Stimulated activated naive B cell treated with anti-CD40 and anti-IgM and Interleukin-4, amounts not matched to agents 10 μg/mL and 1 μg/mL and 100 μg/mL, for 72 hours (primary cell): ENCODE results near the gene PRKN.

Experiments used
- ATAC-seq, 2 donors: fragments of 150-1000 bp; cut with Tn5 transposase; replicated peaks; 2 replicates each; pipeline ENCODE4 v1.10.0; 2021; ENCODE audit warnings: moderate library complexity in 1 of 2
- DNase-seq: peaks from one replicate; pipeline ENCODE4 v3.0.0; 2021
- H3K27ac Mint-ChIP-seq: one replicate; pipeline ENCODE4 v1.8.0; 2022; ENCODE audit warnings: mild to moderate bottlenecking, mixed read lengths
- H3K27me3 Mint-ChIP-seq, 2 donors: one replicate each; pipeline ENCODE4 v1.8.0; 2022; ENCODE audit warnings: mixed read lengths in 2 of 2
- H3K36me3 Mint-ChIP-seq, 2 donors: one replicate each; pipeline ENCODE4 v1.8.0; 2022; ENCODE audit warnings: mixed read lengths in 2 of 2, mild to moderate bottlenecking in 1 of 2
- H3K4me1 Mint-ChIP-seq, 2 donors: one replicate each; pipeline ENCODE4 v1.8.0; 2022; ENCODE audit warnings: mixed read lengths in 2 of 2, mild to moderate bottlenecking in 1 of 2
- H3K4me3 Mint-ChIP-seq, 2 donors: one replicate each; pipeline ENCODE4 v1.8.0; 2022; ENCODE audit warnings: mild to moderate bottlenecking in 2 of 2, mixed read lengths in 2 of 2, moderate library complexity in 1 of 2
- H3K9me3 Mint-ChIP-seq, 2 donors: one replicate each; pipeline ENCODE4 v1.8.0; 2022; ENCODE audit warnings: mixed read lengths in 2 of 2, mild to moderate bottlenecking in 1 of 2

Gene PRKN

GRCh38 chr6:162726947-162727321 lies 632 bp downstream of the PRKN start:
- Mint-ChIP-seq H3K4me1 (peaks cover 3 to 12% of the 10 kb centered on the region in 2 donors), H3K9me3 (peaks cover 0 to 3% of the 10 kb centered on the region in 2 donors), H3K27me3 (peaks cover 0 to 5% of the 10 kb centered on the region in 2 donors), H3K4me3 (peak overlapping the region; percentile 95), H3K27ac (peak overlapping the region; percentile 94), H3K36me3 (no peaks in the 10 kb centered on the region)
- peak; percentile 5 to 20 for ATAC-seq
- DNase-seq: no peak

- Mint-ChIP-seq H3K27me3 (peaks cover 0 to 5% of the 10 kb centered on the region in 2 donors), H3K27ac (no peak overlapping the region), H3K4me3 (no peak overlapping the region)
Observed at GRCh38 chr6:162722633-162723032, 4.9 kb downstream of the PRKN start.

GRCh38 chr6:162722226-162722625 lies 5.3 kb downstream of the PRKN start:
- no peak for ATAC-seq

More at GRCh38 chr6:162722633-162723032, 4.9 kb downstream of the PRKN start:
- Mint-ChIP-seq H3K4me1 (peaks cover 3 to 7% of the 10 kb centered on the region in 2 donors), H3K9me3 (no peaks in the 10 kb centered on the region), H3K36me3 (no peaks in the 10 kb centered on the region)
- ATAC-seq: no peak
- DNase-seq: no peak

GRCh38 chr6:162721404-162721687 lies 6.2 kb downstream of the PRKN start:
- H3K4me1 Mint-ChIP-seq: peaks cover 0 to 2% of the 10 kb centered on the region in 2 donors
- peaks cover 0 to 6% of the 10 kb centered on the region in 2 donors for H3K36me3 Mint-ChIP-seq
- H3K9me3 Mint-ChIP-seq: peaks cover 5 to 6% of the 10 kb centered on the region in 2 donors
- H3K4me3 Mint-ChIP-seq: no peak overlapping the region
- H3K27me3 Mint-ChIP-seq: peaks cover 0 to 5% of the 10 kb centered on the region in 2 donors
- no peak for ATAC-seq
- H3K27ac Mint-ChIP-seq: no peak overlapping the region
- no peak for DNase-seq

More at GRCh38 chr6:162722226-162722625, 5.3 kb downstream of the PRKN start:
- Mint-ChIP-seq H3K4me1 (peaks cover 3 to 7% of the 10 kb centered on the region in 2 donors), H3K4me3 (no peak overlapping the region), H3K9me3 (no peaks in the 10 kb centered on the region), H3K27ac (no peak overlapping the region), H3K27me3 (peaks cover 0 to 5% of the 10 kb centered on the region in 2 donors), H3K36me3 (no peaks in the 10 kb centered on the region)
- no peak for DNase-seq

- H3K4me1 Mint-ChIP-seq: peaks cover 0 to 2% of the 10 kb centered on the region in 2 donors
- H3K9me3 Mint-ChIP-seq: peaks cover 5 to 10% of the 10 kb centered on the region in 2 donors
- H3K4me3 Mint-ChIP-seq: no peak overlapping the region
- ATAC-seq: no peak
- H3K36me3 Mint-ChIP-seq: peaks cover 0 to 6% of the 10 kb centered on the region in 2 donors
- peaks cover 0 to 5% of the 10 kb centered on the region in 2 donors for H3K27me3 Mint-ChIP-seq
- H3K27ac Mint-ChIP-seq: no peak overlapping the region
- no peak for DNase-seq
Observed at GRCh38 chr6:162719528-162719927, 8.0 kb downstream of the PRKN start.

- peaks cover 5 to 13% of the 10 kb centered on the region in 2 donors for H3K9me3 Mint-ChIP-seq
- DNase-seq: no peak
- no peak overlapping the region for H3K4me3 Mint-ChIP-seq
- peaks cover 7 to 8% of the 10 kb centered on the region in 2 donors for H3K4me1 Mint-ChIP-seq
- no peak overlapping the region for H3K27ac Mint-ChIP-seq
- H3K27me3 Mint-ChIP-seq: no peaks in the 10 kb centered on the region
- H3K36me3 Mint-ChIP-seq: peaks cover 0 to 9% of the 10 kb centered on the region in 2 donors
- no peak for ATAC-seq
Observed at GRCh38 chr6:162715601-162716000, 12.0 kb downstream of the PRKN start.

GRCh38 chr6:162713974-162714780 lies 13.4 kb downstream of the PRKN start:
- Mint-ChIP-seq H3K27me3 (no peaks in the 10 kb centered on the region), H3K4me1 (peaks cover 7 to 8% of the 10 kb centered on the region in 2 donors), H3K4me3 (no peak overlapping the region), H3K9me3 (peaks cover 5 to 13% of the 10 kb centered on the region in 2 donors), H3K27ac (no peak overlapping the region), H3K36me3 (peaks cover 0 to 9% of the 10 kb centered on the region in 2 donors)
- ATAC-seq (no peak), DNase-seq (no peak)

- H3K27me3 Mint-ChIP-seq: no peaks in the 10 kb centered on the region
- peak; percentile 55 to 70 for ATAC-seq
- H3K36me3 Mint-ChIP-seq: peaks cover 0 to 9% of the 10 kb centered on the region in 2 donors
- peaks cover 5 to 13% of the 10 kb centered on the region in 2 donors for H3K9me3 Mint-ChIP-seq
- no peak for DNase-seq
- no peak overlapping the region for H3K27ac Mint-ChIP-seq
- peaks cover 7 to 8% of the 10 kb centered on the region in 2 donors for H3K4me1 Mint-ChIP-seq
- no peak overlapping the region for H3K4me3 Mint-ChIP-seq
Observed at GRCh38 chr6:162712694-162713093, 14.9 kb downstream of the PRKN start.

- no peak overlapping the region for H3K27ac Mint-ChIP-seq
- H3K9me3 Mint-ChIP-seq: peaks cover 0 to 7% of the 10 kb centered on the region in 2 donors
- DNase-seq (no peak), ATAC-seq (no peak)
- peaks cover 0 to 3% of the 10 kb centered on the region in 2 donors for H3K36me3 Mint-ChIP-seq
- H3K4me1 Mint-ChIP-seq: peaks cover 6 to 11% of the 10 kb centered on the region in 2 donors
- H3K27me3 Mint-ChIP-seq: no peaks in the 10 kb centered on the region
- H3K4me3 Mint-ChIP-seq: no peak overlapping the region
Observed at GRCh38 chr6:162711376-162711775, 16.2 kb downstream of the PRKN start.

GRCh38 chr6:162710936-162711335 lies 16.6 kb downstream of the PRKN start:
- peaks cover 6 to 16% of the 10 kb centered on the region in 2 donors for H3K4me1 Mint-ChIP-seq
- peaks cover 0 to 3% of the 10 kb centered on the region in 2 donors for H3K36me3 Mint-ChIP-seq
- H3K27ac Mint-ChIP-seq: no peak overlapping the region
- ATAC-seq (no peak), DNase-seq (no peak)
- no peak overlapping the region for H3K4me3 Mint-ChIP-seq
- peaks cover 0 to 7% of the 10 kb centered on the region in 2 donors for H3K9me3 Mint-ChIP-seq
- H3K27me3 Mint-ChIP-seq: no peaks in the 10 kb centered on the region

GRCh38 chr6:162710419-162710818 lies 17.1 kb downstream of the PRKN start:
- no peaks in the 10 kb centered on the region for H3K27me3 Mint-ChIP-seq
- DNase-seq: no peak
- H3K4me3 Mint-ChIP-seq: no peak overlapping the region
- peaks cover 6 to 16% of the 10 kb centered on the region in 2 donors for H3K4me1 Mint-ChIP-seq
- no peak for ATAC-seq
- H3K9me3 Mint-ChIP-seq: peaks cover 0 to 3% of the 10 kb centered on the region in 2 donors
- no peak overlapping the region for H3K27ac Mint-ChIP-seq
- peaks cover 0 to 3% of the 10 kb centered on the region in 2 donors for H3K36me3 Mint-ChIP-seq

- H3K27me3 Mint-ChIP-seq: no peaks in the 10 kb centered on the region
- peaks cover 0 to 3% of the 10 kb centered on the region in 2 donors for H3K9me3 Mint-ChIP-seq
- peaks cover 6 to 16% of the 10 kb centered on the region in 2 donors for H3K4me1 Mint-ChIP-seq
- no peak overlapping the region for H3K27ac Mint-ChIP-seq
- no peak overlapping the region for H3K4me3 Mint-ChIP-seq
- DNase-seq (no peak), ATAC-seq (no peak)
- peaks cover 0 to 3% of the 10 kb centered on the region in 2 donors for H3K36me3 Mint-ChIP-seq
Observed at GRCh38 chr6:162709431-162709830, 18.1 kb downstream of the PRKN start.

- ATAC-seq (no peak), DNase-seq (no peak)
- no peaks in the 10 kb centered on the region for H3K27me3 Mint-ChIP-seq
- H3K36me3 Mint-ChIP-seq: peaks cover 0 to 3% of the 10 kb centered on the region in 2 donors
- H3K9me3 Mint-ChIP-seq: peaks cover 0 to 3% of the 10 kb centered on the region in 2 donors
- no peak overlapping the region for H3K27ac Mint-ChIP-seq
- peaks cover 6 to 16% of the 10 kb centered on the region in 2 donors for H3K4me1 Mint-ChIP-seq
- H3K4me3 Mint-ChIP-seq: no peak overlapping the region
Observed at GRCh38 chr6:162708971-162709370, 18.6 kb downstream of the PRKN start.

- DNase-seq: no peak
- peaks cover 2 to 7% of the 10 kb centered on the region in 2 donors for H3K4me1 Mint-ChIP-seq
- H3K4me3 Mint-ChIP-seq: peak overlapping the region in 1 of 2 donors; percentile 59
- no peak overlapping the region for H3K27ac Mint-ChIP-seq
- no peaks in the 10 kb centered on the region for H3K27me3 Mint-ChIP-seq
- H3K9me3 Mint-ChIP-seq: no peaks in the 10 kb centered on the region
- no peaks in the 10 kb centered on the region for H3K36me3 Mint-ChIP-seq
- ATAC-seq: no peak
Observed at GRCh38 chr6:162706232-162706631, 21.3 kb downstream of the PRKN start.

- no peak for DNase-seq
- no peak overlapping the region for H3K27ac Mint-ChIP-seq
- H3K36me3 Mint-ChIP-seq: no peaks in the 10 kb centered on the region
- peaks cover 2 to 7% of the 10 kb centered on the region in 2 donors for H3K4me1 Mint-ChIP-seq
- H3K4me3 Mint-ChIP-seq: no peak overlapping the region
- no peak for ATAC-seq
- H3K27me3 Mint-ChIP-seq: no peaks in the 10 kb centered on the region
- no peaks in the 10 kb centered on the region for H3K9me3 Mint-ChIP-seq
Observed at GRCh38 chr6:162705736-162706135, 21.8 kb downstream of the PRKN start.
